HL-60 (cell line): ENCODE measurements around the gene OPHN1.

Source experiments
- CTCF ChIP-seq: IDR thresholded peaks from one replicate; pipeline ENCODE4 v1.5.1; 2011; ENCODE audit warnings: low read length, control low read depth, inconsistent platforms; ENCODE audit not compliant: insufficient read depth
- GABPA ChIP-seq: IDR thresholded peaks from 2 replicates; pipeline ENCODE4 v1.6.1; 2012; ENCODE audit warnings: low read depth
- POLR2AphosphoS5 ChIP-seq: IDR thresholded peaks from 2 replicates; pipeline ENCODE4 v1.6.1; 2012; ENCODE audit warnings: low read depth
- REST ChIP-seq: IDR thresholded peaks from 2 replicates; pipeline ENCODE4 v1.6.1; 2012; ENCODE audit warnings: low read depth; ENCODE audit not compliant: insufficient replicate concordance
- SPI1 ChIP-seq: IDR thresholded peaks from 2 replicates; pipeline ENCODE4 v1.6.1; 2012; ENCODE audit warnings: low read depth, mild to moderate bottlenecking, borderline replicate concordance

GRCh38 chrX:68464796-68465195 is 31.5 kb upstream of the OPHN1 start:
- TF ChIP-seq CTCF (no peak), POLR2AphosphoS5 (no peak), GABPA (no peak), REST (no peak), SPI1 (no peak)
